NCI-H69 (cell line): ENCODE data around the gene ITPRID2.
A peak's percentile ranks its signal among the peaks of the same experiment; 100 is the strongest.

ENCODE experiments used
- DNase-seq: peaks from one replicate; lab custom pipeline; 2025; lab: John Stamatoyannopoulos, UW

ITPRID2 gene

GRCh38 chr2:181882246-181883020, 9.1 kb upstream of the ITPRID2 start:
- DNase-seq, result no peak

GRCh38 chr2:181884601-181885000, 6.9 kb upstream of the ITPRID2 start:
- DNase-seq, result no peak

- no peak for DNase-seq
Observed at GRCh38 chr2:181885096-181885495, 6.4 kb upstream of the ITPRID2 start.

- no peak for DNase-seq
Observed at GRCh38 chr2:181886192-181886591, 5.3 kb upstream of the ITPRID2 start.

- no peak for DNase-seq
Observed at GRCh38 chr2:181887045-181887444, 4.5 kb upstream of the ITPRID2 start.

- DNase-seq, result no peak
Observed at GRCh38 chr2:181889776-181890175, 1.8 kb upstream of the ITPRID2 start.

GRCh38 chr2:181890271-181890670, 1.3 kb upstream of the ITPRID2 start:
- no peak for DNase-seq

GRCh38 chr2:181891966-181892798, 652 bp downstream of the ITPRID2 start:
- DNase-seq, result peak; percentile 86

- DNase-seq, result no peak
Observed at GRCh38 chr2:181892799-181893435, 1.4 kb downstream of the ITPRID2 start.

- peak; percentile 11 for DNase-seq
Observed at GRCh38 chr2:181894381-181894780, 2.9 kb downstream of the ITPRID2 start.

- peak; percentile 32 for DNase-seq
Observed at GRCh38 chr2:181895818-181896217, 4.3 kb downstream of the ITPRID2 start.

GRCh38 chr2:181896286-181896685, 4.8 kb downstream of the ITPRID2 start:
- no peak for DNase-seq

GRCh38 chr2:181900007-181900651, 8.6 kb downstream of the ITPRID2 start:
- DNase-seq, result no peak

GRCh38 chr2:181902625-181903024, 11.1 kb downstream of the ITPRID2 start:
- DNase-seq, result no peak

- DNase-seq, result peak; percentile 52
Observed at GRCh38 chr2:181904022-181904632, 12.6 kb downstream of the ITPRID2 start.

- DNase-seq, result no peak
Observed at GRCh38 chr2:181907057-181907456, 15.5 kb downstream of the ITPRID2 start.

- no peak for DNase-seq
Observed at GRCh38 chr2:181907635-181908034, 16.1 kb downstream of the ITPRID2 start.

GRCh38 chr2:181910028-181910831, 18.7 kb downstream of the ITPRID2 start:
- DNase-seq, result no peak

GRCh38 chr2:181911830-181912229, 20.3 kb downstream of the ITPRID2 start:
- DNase-seq, result no peak

- DNase-seq, result no peak
Observed at GRCh38 chr2:181915102-181915501, 23.6 kb downstream of the ITPRID2 start.
